GM12878 (cell line): ENCODE measurements around the gene TP73. TPM values are rescaled to one million over a fixed set of nuclear protein-coding genes. Genes with fewer than 3 reads are reported as not detected.

Experiments
- ATAC-seq: fragments of 200-7000 bp; cut with Tn5 transposase; 3 replicates; pipeline ENCODE4 v1.9.1; 2020; ENCODE audit warnings: mild to moderate bottlenecking, moderate library complexity
- BruUV-seq: library from RNA; stranded (reverse); fragments of 400-500 nt; replicated peaks from 2 replicates; lab custom pipeline; 2021; lab: Mats Ljungman, UMichigan
- CTCF ChIA-PET: fragments of 300-600 bp; sonication (Branson Sonifier 250); formaldehyde crosslinking; extraction: SDS; loops from one replicate; lab custom pipeline; 2021; ENCODE audit warnings: inconsistent platforms; lab: Yijun Ruan, JAX
- POLR2A ChIA-PET: fragments of 350-600 bp; formaldehyde crosslinking; extraction: SDS; loops from one replicate; lab custom pipeline; 2021; ENCODE audit warnings: inconsistent platforms; lab: Charles Lee
- RAD21 ChIA-PET: fragments of 300-600 bp; sonication (Branson Sonifier 250); formaldehyde crosslinking; loops from one replicate; lab custom pipeline; 2023; ENCODE audit warnings: antibody characterized with exemption; ENCODE audit not compliant: unreplicated experiment; lab: Charles Lee
- SMC1A ChIA-PET: fragments of 300-600 bp; sonication (Branson Sonifier 250); formaldehyde crosslinking; loops from one replicate; lab custom pipeline; 2023; ENCODE audit not compliant: unreplicated experiment, uncharacterized antibody; lab: Charles Lee
- DNase-seq: peaks from one replicate; pipeline ENCODE4 v3.0.0-alpha.2; 2011; ENCODE audit warnings: low read depth, low spot score
- FAIRE-seq: peaks from 3 replicates; lab custom pipeline; 2011; peaks lifted over from hg19 to GRCh38; lab: Jason Lieb, UNC
- H2AFZ ChIP-seq: 2 replicates; pipeline ENCODE4 v1.6.0; 2011; ENCODE audit warnings: low read depth, low read length, control low read depth; ENCODE audit not compliant: control insufficient read depth
- H3K27ac ChIP-seq: 2 replicates; pipeline ENCODE4 v1.5.1; 2011; ENCODE audit warnings: control low read depth; ENCODE audit not compliant: control insufficient read depth, insufficient read depth
- H3K27me3 ChIP-seq, 2 experiments: replicated peaks in 1 of 2; 2 replicates each; pipeline versions ENCODE4 v1.6.0 to v1.6.1; 2011; ENCODE audit warnings: low read length in 1 of 2; ENCODE audit not compliant: control insufficient read depth in 2 of 2, insufficient read depth in 2 of 2
- H3K36me3 ChIP-seq, 2 experiments: 2 replicates each; pipeline ENCODE4 v1.5.1; 2011; ENCODE audit warnings: low read length in 1 of 2; ENCODE audit not compliant: control insufficient read depth in 2 of 2, insufficient read depth in 2 of 2
- H3K4me1 ChIP-seq: 2 replicates; pipeline ENCODE4 v1.6.1; 2011; ENCODE audit warnings: mild to moderate bottlenecking, low read length, moderate library complexity, mixed read lengths; ENCODE audit not compliant: control insufficient read depth, insufficient read depth
- H3K4me2 ChIP-seq: 2 replicates; pipeline ENCODE4 v1.6.0; 2011; ENCODE audit warnings: control low read depth; ENCODE audit not compliant: control insufficient read depth, insufficient read depth
- H3K4me3 ChIP-seq: fragments of 200-600 bp; sonication (generic); 2 replicates; pipeline ENCODE4 v1.5.1; 2016
- H3K79me2 ChIP-seq: 2 replicates; pipeline ENCODE4 v1.6.0; 2011; ENCODE audit warnings: low read length; ENCODE audit not compliant: control insufficient read depth, insufficient read depth
- H3K9ac ChIP-seq: 2 replicates; pipeline ENCODE4 v1.8.0; 2011; ENCODE audit warnings: low read length, control low read depth, mixed read lengths; ENCODE audit not compliant: control insufficient read depth, insufficient read depth
- H3K9me3 ChIP-seq: replicated peaks from 3 replicates; pipeline ENCODE4 v1.5.1; 2011; ENCODE audit warnings: mild to moderate bottlenecking, low read length; ENCODE audit not compliant: control insufficient read depth, insufficient read depth
- H4K20me1 ChIP-seq: 2 replicates; pipeline ENCODE4 v1.6.0; 2011; ENCODE audit not compliant: control insufficient read depth, insufficient read depth
- JUND ChIP-seq: IDR thresholded peaks from 2 replicates; pipeline ENCODE4 v1.6.1; 2012; ENCODE audit warnings: low read depth, mild to moderate bottlenecking, low read length, improper control_type of control experiment, moderate library complexity
- KDM1A ChIP-seq: fragments of 200-600 bp; sonication (generic); IDR thresholded peaks from 2 replicates; pipeline ENCODE4 v1.6.1; 2016; ENCODE audit warnings: borderline replicate concordance
- RAD21 ChIP-seq: IDR thresholded peaks from 2 replicates; pipeline ENCODE4 v1.6.1; 2011; ENCODE audit warnings: mild to moderate bottlenecking, low read depth, low read length, moderate library complexity; ENCODE audit not compliant: insufficient read depth
- SIN3A ChIP-seq: IDR thresholded peaks from 2 replicates; pipeline ENCODE4 v1.6.1; 2012; ENCODE audit warnings: low read depth, low read length, improper control_type of control experiment
- SIX5 ChIP-seq: IDR thresholded peaks from 2 replicates; pipeline ENCODE4 v1.6.1; 2011; ENCODE audit warnings: mild to moderate bottlenecking, low read depth, low read length, moderate library complexity; ENCODE audit not compliant: severe bottlenecking
- SMC3 ChIP-seq: IDR thresholded peaks from 2 replicates; pipeline ENCODE4 v1.6.1; 2011; ENCODE audit warnings: low read length, improper control_type of control experiment, borderline replicate concordance
- WGBS: methylation state at CpG from one replicate; pipeline ENCODE4 v1.1.6; 2016; ENCODE audit warnings: low lambda C conversion rate; ENCODE audit not compliant: insufficient replicate concordance, insufficient coverage; ENCODE audit errors: missing lambda C conversion rate; 5-methylcytosine and 5-hydroxymethylcytosine counted together
- in situ Hi-C: fragments of 300-500 bp; cut with MboI; formaldehyde crosslinking; loops from 9 replicates; pipeline ENCODE4 v1.14.3; 2018; ENCODE audit warnings: mixed read lengths
- intact Hi-C: fragments of 100-400 bp; cut with micrococcal nuclease; formaldehyde crosslinking; loops from one replicate; pipeline ENCODE4 v1.14.2; 2022; ENCODE audit not compliant: unreplicated experiment
- polyA plus RNA-seq, 11 experiments: library from polyadenylated mRNA; depleted of rRNA in 4 of 11; unstranded in 6 of 11; stranded (reverse) in 5 of 11; fragments of >200 nt; fragmentation: Nextera tagmentation in 4 of 11; fragmentation: Illumina TruSeq in 1 of 11; extraction: Ambion mirVana in 4 of 11; extraction: Trizol in 1 of 11; gene quantifications; 1 replicate in 1 of 11; 2 replicates in 10 of 11; pipeline versions ENCODE4 v1.2.1 to v1.2.3, GENCODE V29; 2011 to 2016; ENCODE audit warnings: inconsistent platforms in 2 of 11, missing spikeins in 2 of 11, low read depth in 1 of 11
- total RNA-seq, 4 experiments: library from RNA; depleted of rRNA in 3 of 4; stranded (reverse); fragments of >200 nt in 3 of 4; fragmentation: Illumina TruSeq in 1 of 4; extraction: Trizol in 1 of 4; gene quantifications; 2 replicates each; pipeline versions ENCODE4 v1.2.1 to v1.2.3, GENCODE V29; 2013 to 2021
- TF ChIP-seq, protein P1 (sequence below): IDR thresholded peaks from 2 replicates; pipeline ENCODE4 v1.6.1; 2012; ENCODE audit warnings: low read depth, low read length, improper control_type of control experiment
- TF ChIP-seq, protein P2 (sequence below), 3 experiments: IDR thresholded peaks in 2 of 3; conservative IDR thresholded peaks in 1 of 3; 2 replicates each; pipeline ENCODE4 v1.5.1; 2011; ENCODE audit warnings: low read depth in 3 of 3, low read length in 3 of 3, mild to moderate bottlenecking in 3 of 3, control low read depth in 2 of 3, moderate library complexity in 2 of 3, inconsistent platforms in 1 of 3, mixed read lengths in 1 of 3; ENCODE audit not compliant: control insufficient read depth in 2 of 3, insufficient read depth in 1 of 3; ENCODE audit errors: extremely low read depth in 1 of 3
- TF ChIP-seq, protein P3 (sequence below): fragments of 450-650 bp; IDR thresholded peaks from 2 replicates; pipeline ENCODE4 v1.6.1; 2017; ENCODE audit warnings: borderline replicate concordance

Gene TP73
- total and polyA plus RNA-seq, 10 of the 15 experiments (the other 5 are each of a cell fraction or from before 2014, with no cell fraction given): 0.08 to 54.2 (median 14.9) TPM

DNA sequence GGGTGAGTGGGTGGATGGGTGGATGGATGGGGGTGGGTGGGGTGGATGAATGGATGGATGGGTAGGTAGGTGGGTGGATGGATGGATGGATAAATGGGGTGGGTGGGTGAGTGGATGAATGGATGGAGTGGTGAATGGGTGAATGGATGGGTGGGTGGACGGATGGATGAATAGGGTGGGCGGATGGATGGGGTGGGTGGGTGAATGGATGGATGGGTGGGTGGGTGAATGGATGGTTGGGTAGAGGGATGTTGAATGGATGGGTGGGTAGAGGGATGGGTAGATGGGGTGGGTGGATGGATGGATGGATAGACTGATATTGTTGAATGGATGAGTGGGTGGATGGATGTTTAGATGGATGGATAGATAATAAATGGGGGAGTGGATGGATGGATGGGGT lies 73.0 kb downstream of the TP73 start:
- H3K4me3 ChIP-seq: no peak overlapping the region
- H2AFZ ChIP-seq: no peak overlapping the region
- ATAC-seq (no peak), DNase-seq (no peak)
- no peak overlapping the region for H3K9ac ChIP-seq
- H4K20me1 ChIP-seq: no peaks in the 10 kb centered on the region
- ChIA-PET RAD21 (interaction anchor here (1.4 kb wide), 1 partner anchor 105 kb away, joined by 12 read pairs; no protein-coding TSS in a partner anchor), POLR2A (no interaction called here), CTCF (interaction anchor here (1.0 to 1.9 kb wide), 8 partner anchors 10 to 105 kb away, joined by 3 to 30 read pairs (median 7); no protein-coding TSS in a partner anchor)
- no peaks in the 10 kb centered on the region for H3K79me2 ChIP-seq
- peaks cover 0 to 13% of the 10 kb centered on the region in 2 experiments; a peak in 2 of 4 replicates for H3K36me3 ChIP-seq
- WGBS: 100% methylated on average over 2 of the region's 2 CpGs
- H3K4me2 ChIP-seq: no peak overlapping the region
- BruUV-seq: no TSS peak
- in situ Hi-C loops: no loop called here
- no peaks in the 10 kb centered on the region for H3K27me3 ChIP-seq
- TF ChIP-seq, protein P1, sequence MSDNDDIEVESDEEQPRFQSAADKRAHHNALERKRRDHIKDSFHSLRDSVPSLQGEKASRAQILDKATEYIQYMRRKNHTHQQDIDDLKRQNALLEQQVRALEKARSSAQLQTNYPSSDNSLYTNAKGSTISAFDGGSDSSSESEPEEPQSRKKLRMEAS: no peak
- no peak for TF ChIP-seq SIN3A
- TF ChIP-seq, all 136 proteins: peak for 0
- no peak for FAIRE-seq
- intact Hi-C loops: no loop called here
- Histone ChIP-seq H3K4me1 (no peaks in the 10 kb centered on the region), H3K27ac (no peak overlapping the region), H3K9me3 (no peaks in the 10 kb centered on the region)
- SMC1A ChIA-PET: interaction anchor here (0.6 to 1.5 kb wide), 5 partner anchors 47 to 290 kb away, joined by 3 to 10 read pairs (median 3); no protein-coding TSS in a partner anchor

DNA sequence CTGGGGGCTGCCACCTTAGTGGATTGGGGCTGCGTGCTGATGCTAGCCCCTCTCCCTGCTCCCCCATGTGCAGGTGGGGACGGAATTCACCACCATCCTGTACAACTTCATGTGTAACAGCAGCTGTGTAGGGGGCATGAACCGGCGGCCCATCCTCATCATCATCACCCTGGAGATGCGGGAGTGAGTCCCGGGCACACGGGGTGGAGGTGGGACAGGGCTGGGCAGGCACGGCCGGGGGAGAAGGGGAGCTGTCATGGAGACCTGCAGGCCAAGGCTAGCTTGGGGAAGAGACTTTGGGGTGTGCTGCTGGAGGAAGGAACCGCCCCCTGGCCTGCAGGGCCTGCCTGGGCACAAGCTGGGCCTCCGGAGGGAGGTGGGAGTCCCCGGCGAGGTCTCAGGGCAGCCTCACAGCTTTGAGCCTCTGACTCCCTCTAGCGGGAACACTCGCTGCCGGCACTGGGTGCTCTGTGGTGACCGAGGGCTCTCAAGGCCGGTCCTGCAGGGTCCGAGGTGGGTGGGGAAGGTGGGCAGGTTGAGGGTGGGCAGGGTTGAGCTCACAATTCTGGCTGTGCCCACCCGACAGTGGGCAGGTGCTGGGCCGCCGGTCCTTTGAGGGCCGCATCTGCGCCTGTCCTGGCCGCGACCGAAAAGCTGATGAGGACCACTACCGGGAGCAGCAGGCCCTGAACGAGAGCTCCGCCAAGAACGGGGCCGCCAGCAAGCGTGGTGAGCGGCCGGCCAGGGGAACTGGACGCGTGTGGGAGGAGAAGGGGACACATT lies 74.9 kb downstream of the TP73 start:
- H3K4me3 ChIP-seq: no peak overlapping the region
- H3K36me3 ChIP-seq: peaks cover 0 to 18% of the 10 kb centered on the region in 2 experiments; a peak in 2 of 4 replicates
- H2AFZ ChIP-seq: no peak overlapping the region
- no peaks in the 10 kb centered on the region for H3K27me3 ChIP-seq
- ATAC-seq: peak; percentile 75
- in situ Hi-C loops (no loop called here), intact Hi-C loops (no loop called here)
- CTCF ChIA-PET: interaction anchor here (0.7 to 1.1 kb wide), 3 partner anchors 49 to 109 kb away, joined by 3 to 7 read pairs (median 5); no protein-coding TSS in a partner anchor
- SMC1A ChIA-PET: interaction anchor here (0.9 kb wide), 1 partner anchor 79 kb away, joined by 3 read pairs; no protein-coding TSS in a partner anchor
- no peaks in the 10 kb centered on the region for H3K4me1 ChIP-seq
- RAD21 ChIA-PET: no interaction called here
- H3K27ac ChIP-seq: no peak overlapping the region
- no peak for FAIRE-seq
- POLR2A ChIA-PET: interaction anchor here (1.1 kb wide), 1 partner anchor 60 kb away, joined by 3 read pairs; no protein-coding TSS in a partner anchor
- no peaks in the 10 kb centered on the region for H3K79me2 ChIP-seq
- H4K20me1 ChIP-seq: no peaks in the 10 kb centered on the region
- H3K9me3 ChIP-seq: no peaks in the 10 kb centered on the region
- 49% methylated on average over 37 of the region's 37 CpGs for WGBS
- H3K4me2 ChIP-seq: no peak overlapping the region
- H3K9ac ChIP-seq: no peak overlapping the region
- BruUV-seq: no TSS peak
- no peak for DNase-seq
- TF ChIP-seq, protein P2, sequence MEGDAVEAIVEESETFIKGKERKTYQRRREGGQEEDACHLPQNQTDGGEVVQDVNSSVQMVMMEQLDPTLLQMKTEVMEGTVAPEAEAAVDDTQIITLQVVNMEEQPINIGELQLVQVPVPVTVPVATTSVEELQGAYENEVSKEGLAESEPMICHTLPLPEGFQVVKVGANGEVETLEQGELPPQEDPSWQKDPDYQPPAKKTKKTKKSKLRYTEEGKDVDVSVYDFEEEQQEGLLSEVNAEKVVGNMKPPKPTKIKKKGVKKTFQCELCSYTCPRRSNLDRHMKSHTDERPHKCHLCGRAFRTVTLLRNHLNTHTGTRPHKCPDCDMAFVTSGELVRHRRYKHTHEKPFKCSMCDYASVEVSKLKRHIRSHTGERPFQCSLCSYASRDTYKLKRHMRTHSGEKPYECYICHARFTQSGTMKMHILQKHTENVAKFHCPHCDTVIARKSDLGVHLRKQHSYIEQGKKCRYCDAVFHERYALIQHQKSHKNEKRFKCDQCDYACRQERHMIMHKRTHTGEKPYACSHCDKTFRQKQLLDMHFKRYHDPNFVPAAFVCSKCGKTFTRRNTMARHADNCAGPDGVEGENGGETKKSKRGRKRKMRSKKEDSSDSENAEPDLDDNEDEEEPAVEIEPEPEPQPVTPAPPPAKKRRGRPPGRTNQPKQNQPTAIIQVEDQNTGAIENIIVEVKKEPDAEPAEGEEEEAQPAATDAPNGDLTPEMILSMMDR (IDR thresholded peaks at IDR 0.05 in 2 of 3, conservative IDR thresholded peaks at IDR 0.05 in 1 of 3; ENCODE audit: control insufficient read depth in 2 of 3, extremely low read depth in 1 of 3, insufficient read depth in 1 of 3, low read depth in 3 of 3, low read length in 3 of 3): peak; percentile 48 to 50 (median 49); a peak in 5 of 6 replicates
- no peak for TF ChIP-seq KDM1A
- no peak for TF ChIP-seq SMC3
- TF ChIP-seq SIX5: no peak
- peak; percentile 47 for TF ChIP-seq RAD21
- TF ChIP-seq, protein P3, sequence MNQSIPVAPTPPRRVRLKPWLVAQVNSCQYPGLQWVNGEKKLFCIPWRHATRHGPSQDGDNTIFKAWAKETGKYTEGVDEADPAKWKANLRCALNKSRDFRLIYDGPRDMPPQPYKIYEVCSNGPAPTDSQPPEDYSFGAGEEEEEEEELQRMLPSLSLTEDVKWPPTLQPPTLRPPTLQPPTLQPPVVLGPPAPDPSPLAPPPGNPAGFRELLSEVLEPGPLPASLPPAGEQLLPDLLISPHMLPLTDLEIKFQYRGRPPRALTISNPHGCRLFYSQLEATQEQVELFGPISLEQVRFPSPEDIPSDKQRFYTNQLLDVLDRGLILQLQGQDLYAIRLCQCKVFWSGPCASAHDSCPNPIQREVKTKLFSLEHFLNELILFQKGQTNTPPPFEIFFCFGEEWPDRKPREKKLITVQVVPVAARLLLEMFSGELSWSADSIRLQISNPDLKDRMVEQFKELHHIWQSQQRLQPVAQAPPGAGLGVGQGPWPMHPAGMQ: no peak
- TF ChIP-seq JUND: no peak
